ENCODE measurements around the gene COA8.
A peak's percentile ranks its signal among the peaks of the same experiment; 100 is the strongest.

The COA8 gene

DNA sequence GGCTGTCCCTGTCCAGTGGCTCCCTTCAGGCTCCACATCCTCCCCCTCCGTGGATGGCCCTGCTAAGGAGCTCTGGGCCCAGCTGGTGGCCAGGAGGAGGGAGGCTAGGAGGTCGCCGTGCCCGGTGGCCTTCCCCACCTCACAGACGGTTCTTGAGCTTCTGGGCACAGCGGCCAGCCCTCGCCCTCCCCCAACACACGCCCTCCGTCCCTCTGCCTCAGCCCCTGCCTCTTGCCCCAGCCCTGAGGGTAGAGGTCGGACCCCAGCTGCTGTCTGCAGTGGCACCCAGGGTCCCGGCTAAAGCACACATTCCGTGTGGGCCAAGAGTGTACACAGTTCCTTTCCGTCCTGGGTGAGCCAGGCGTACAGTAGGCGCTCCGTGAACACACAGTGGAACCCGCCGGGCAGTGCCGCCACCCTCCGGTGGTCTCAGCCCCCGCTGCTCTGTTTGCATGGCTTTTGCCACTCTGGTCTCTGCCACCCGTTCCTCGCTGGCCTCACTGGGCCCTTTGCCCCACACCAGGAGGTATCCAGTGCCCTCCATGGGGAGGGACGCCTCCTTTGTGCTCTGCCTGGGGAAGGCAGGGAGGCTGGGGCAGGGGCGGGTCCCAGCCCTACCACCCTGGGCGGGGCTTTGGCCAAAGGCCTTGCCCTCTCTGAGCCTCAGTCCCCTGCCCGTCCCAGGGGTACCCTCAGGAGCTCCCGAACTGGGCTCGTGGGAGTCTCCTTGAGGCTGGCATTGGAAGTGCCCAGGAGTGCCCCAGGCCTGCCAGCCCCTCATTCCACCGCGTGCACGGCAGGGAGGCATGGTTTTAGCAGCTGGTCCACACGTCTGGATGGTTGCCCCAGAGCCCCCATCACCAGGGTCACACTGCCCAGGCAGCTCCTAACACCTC is 20.8 kb upstream of the COA8 start:
- Histone ChIP-seq H4K20me1 (peaks cover 8 to 98% (median 66%) of the 10 kb centered on the region in 11 experiments; a peak in 21 of 22 replicates), H3K9me3 (replicated peaks in 1 of 11) (no peaks in the 10 kb centered on the region), H3K4me3 (peak overlapping the region in 2 of 10 experiments; percentile 32 to 41; a peak in 1 of 20 replicates), H3K4me1 (peaks cover 43 to 96% (median 90%) of the 10 kb centered on the region in 10 experiments), H3K27me3 (peaks cover 0 to 18% (median 0%) of the 10 kb centered on the region in 11 experiments; a peak in 5 of 22 replicates), H3K4me2 (peak overlapping the region; percentile 55 to 98 (median 85); a peak in 21 of 22 replicates), H3K36me3 (peaks cover 0 to 9% (median 0%) of the 10 kb centered on the region in 11 experiments; a peak in 3 of 22 replicates), H3K9ac (peak overlapping the region in 8 of 11 experiments; percentile 15 to 71 (median 51); a peak in 11 of 22 replicates), H3K27ac (peak overlapping the region in 6 of 11 experiments; percentile 30 to 65 (median 56); a peak in 10 of 22 replicates)
- TF ChIP-seq Cebpa-rat (IDR thresholded peaks at IDR 0.05), result no peak

DNA sequence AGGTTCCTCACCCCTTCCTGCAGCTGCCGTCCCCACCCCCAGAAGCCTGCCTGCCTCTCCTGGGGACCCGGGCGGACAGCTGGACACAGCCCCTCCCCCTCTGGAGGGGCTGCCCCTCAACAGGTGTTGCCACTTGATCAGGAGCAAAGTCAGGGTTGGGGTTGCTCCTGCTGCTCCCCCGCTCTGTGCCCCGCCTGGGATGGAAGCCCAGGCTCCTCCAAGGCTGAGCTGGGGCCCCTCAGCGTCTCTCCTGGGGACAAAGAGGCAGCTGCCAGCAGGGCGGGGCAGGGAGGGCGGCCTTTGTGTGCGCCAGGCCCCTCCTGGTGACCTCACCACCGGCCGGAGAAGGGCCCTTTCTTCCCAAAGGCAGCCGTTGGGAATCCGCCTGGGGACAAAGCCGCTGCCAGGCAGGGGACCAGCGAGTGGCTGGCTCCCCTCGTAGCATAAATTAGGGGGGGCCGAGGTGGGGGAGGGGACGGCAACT is 20.1 kb upstream of the COA8 start:
- H3K4me3 ChIP-seq, result peak overlapping the region in 2 of 10 experiments; percentile 32 to 41; a peak in 4 of 20 replicates
- H3K9me3 ChIP-seq (replicated peaks in 1 of 11), result no peaks in the 10 kb centered on the region
- H3K4me2 ChIP-seq, result peak overlapping the region; percentile 55 to 98 (median 85); a peak in 21 of 22 replicates

DNA sequence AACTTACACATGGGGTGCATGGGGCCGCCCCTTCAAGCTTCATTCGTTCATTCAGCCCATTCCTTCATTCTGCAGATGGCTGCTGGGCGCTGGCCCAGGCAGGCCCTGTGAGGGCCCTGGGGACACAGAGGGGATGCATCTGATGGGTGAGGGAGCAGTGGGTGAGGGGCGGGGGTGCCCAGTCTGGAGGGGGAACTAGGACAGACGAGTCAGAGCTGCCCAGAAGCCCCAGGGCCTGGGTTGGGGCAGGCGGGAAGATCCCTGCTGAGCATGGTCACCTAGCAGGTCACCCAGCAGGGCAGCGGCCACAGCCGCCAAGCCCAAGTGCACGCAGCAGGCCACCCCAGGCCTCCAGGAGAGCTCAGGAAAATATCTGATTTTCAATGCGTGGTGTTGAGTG is 19.6 kb upstream of the COA8 start:
- Histone ChIP-seq H3K9ac (peak overlapping the region in 10 of 11 experiments; percentile 11 to 71 (median 51); a peak in 14 of 22 replicates), H3K4me1 (peaks cover 43 to 100% (median 96%) of the 10 kb centered on the region in 10 experiments), H3K27me3 (peaks cover 0 to 18% (median 0%) of the 10 kb centered on the region in 11 experiments; a peak in 5 of 22 replicates), H3K4me2 (peak overlapping the region; percentile 55 to 98 (median 85)), H4K20me1 (peaks cover 15 to 97% (median 64%) of the 10 kb centered on the region in 11 experiments; a peak in 21 of 22 replicates), H3K9me3 (replicated peaks in 1 of 11) (no peaks in the 10 kb centered on the region), H3K27ac (peak overlapping the region in 6 of 11 experiments; percentile 30 to 65 (median 56); a peak in 8 of 22 replicates), H3K4me3 (peak overlapping the region in 2 of 10 experiments; percentile 32 to 41; a peak in 4 of 20 replicates), H3K36me3 (no peaks in the 10 kb centered on the region)
- TF ChIP-seq Cebpa-rat (IDR thresholded peaks at IDR 0.05), result no peak

More for the DNA sequence above, 20.1 kb upstream of the COA8 start:
- Histone ChIP-seq H3K9ac (peak overlapping the region in 9 of 11 experiments; percentile 3 to 71 (median 43); a peak in 13 of 22 replicates), H4K20me1 (peaks cover 15 to 98% (median 66%) of the 10 kb centered on the region in 11 experiments; a peak in 21 of 22 replicates), H3K4me1 (peaks cover 43 to 100% (median 97%) of the 10 kb centered on the region in 10 experiments), H3K36me3 (peaks cover 0 to 2% (median 0%) of the 10 kb centered on the region in 11 experiments; a peak in 1 of 22 replicates), H3K27ac (peak overlapping the region in 6 of 11 experiments; percentile 30 to 65 (median 56); a peak in 10 of 22 replicates), H3K27me3 (peaks cover 0 to 18% (median 0%) of the 10 kb centered on the region in 11 experiments; a peak in 5 of 22 replicates)
- no peak for TF ChIP-seq Cebpa-rat (IDR thresholded peaks at IDR 0.05)

DNA sequence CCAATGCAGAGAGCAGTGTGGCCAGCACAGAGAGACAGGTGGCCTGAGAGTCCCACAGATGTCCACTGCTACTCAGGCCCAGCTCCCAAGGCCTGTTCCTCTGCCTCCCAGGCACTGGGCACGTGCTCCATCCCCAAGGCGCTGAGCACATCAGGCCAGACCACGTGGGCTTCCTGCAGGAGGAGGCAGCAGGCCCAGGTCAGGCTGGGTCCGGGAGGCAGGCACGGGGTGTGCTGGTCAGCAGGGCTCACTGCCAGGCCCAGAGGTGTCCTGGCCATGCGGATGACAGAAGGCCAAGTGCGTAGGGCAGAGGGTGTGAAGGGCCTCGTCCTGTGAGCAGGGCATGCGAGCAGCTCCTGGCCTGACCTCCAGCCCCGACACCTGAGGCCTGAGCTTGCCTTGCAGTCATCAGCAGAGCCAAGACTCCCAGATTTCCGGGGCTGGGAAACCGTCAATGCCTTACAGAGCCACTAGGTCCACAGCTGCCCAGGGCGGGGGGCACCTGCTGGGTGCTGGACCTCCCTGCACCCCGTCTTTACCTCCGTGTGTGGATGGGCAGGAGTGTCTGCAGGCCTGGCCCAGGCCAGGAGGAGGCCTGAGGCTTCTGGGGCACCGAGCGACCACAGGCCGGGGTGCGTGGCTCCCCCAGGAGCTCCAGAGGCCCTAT is 18.9 kb upstream of the COA8 start:
- H3K9me3 ChIP-seq (replicated peaks in 1 of 11), result no peaks in the 10 kb centered on the region
- TF ChIP-seq Cebpa-rat (IDR thresholded peaks at IDR 0.05), result no peak
- H3K4me1 ChIP-seq, result peaks cover 50 to 100% (median 96%) of the 10 kb centered on the region in 10 experiments

DNA sequence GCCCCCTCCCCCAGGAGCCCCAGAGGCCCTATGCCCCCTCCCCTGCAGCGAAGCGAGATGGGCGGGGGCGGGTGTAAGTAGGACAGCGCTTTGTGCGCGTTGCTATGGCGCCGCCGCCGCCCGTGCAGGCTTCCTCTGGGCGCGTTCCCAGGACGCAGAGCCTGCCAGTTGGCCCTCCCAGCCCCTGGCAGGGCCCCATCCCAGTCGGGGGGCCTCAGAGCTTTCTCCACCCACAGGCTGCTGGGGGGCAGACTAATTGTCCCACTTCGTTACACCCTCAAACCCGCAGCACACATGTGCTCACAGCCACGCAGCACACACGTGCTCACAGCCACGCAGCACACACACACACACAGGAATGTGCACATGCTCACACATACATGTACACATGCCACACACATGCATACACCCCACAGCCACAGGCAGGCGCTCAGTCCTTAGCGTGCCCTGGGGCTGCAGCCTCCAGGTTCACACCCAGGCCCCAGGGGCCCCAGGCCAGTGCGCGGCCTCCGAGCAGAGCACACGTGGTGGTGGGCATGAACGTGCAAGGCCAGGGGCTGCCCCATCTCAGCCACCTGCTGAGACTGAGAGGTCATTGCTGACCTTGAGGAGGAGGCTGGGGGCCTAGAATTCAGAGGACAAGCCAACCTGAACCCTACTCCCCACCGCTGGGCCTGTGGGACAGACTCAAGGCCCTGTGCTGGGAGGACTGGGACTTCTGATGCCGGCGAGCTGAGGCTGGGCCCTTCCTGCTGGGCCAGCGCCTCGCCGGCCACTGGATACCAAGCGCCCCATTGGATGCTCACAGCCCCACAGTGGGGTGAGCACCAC is 18.2 kb upstream of the COA8 start:
- Histone ChIP-seq H3K4me2 (peak overlapping the region; percentile 55 to 98 (median 85)), H4K20me1 (peaks cover 19 to 97% (median 68%) of the 10 kb centered on the region in 11 experiments; a peak in 21 of 22 replicates), H3K9ac (peak overlapping the region in 6 of 11 experiments; percentile 13 to 71 (median 30); a peak in 6 of 22 replicates), H3K27ac (peak overlapping the region in 3 of 11 experiments; percentile 21 to 22 (median 22); a peak in 2 of 22 replicates), H3K36me3 (no peaks in the 10 kb centered on the region), H3K9me3 (replicated peaks in 1 of 11) (no peaks in the 10 kb centered on the region), H3K4me3 (no peak overlapping the region), H3K27me3 (peaks cover 0 to 18% (median 0%) of the 10 kb centered on the region in 11 experiments; a peak in 5 of 22 replicates), H3K4me1 (peaks cover 57 to 100% (median 97%) of the 10 kb centered on the region in 10 experiments)
- no peak for TF ChIP-seq Cebpa-rat (IDR thresholded peaks at IDR 0.05)

More for the DNA sequence above, 18.9 kb upstream of the COA8 start:
- peaks cover 15 to 97% (median 66%) of the 10 kb centered on the region in 11 experiments; a peak in 20 of 22 replicates for H4K20me1 ChIP-seq
- peak overlapping the region; percentile 55 to 98 (median 85) for H3K4me2 ChIP-seq
- no peaks in the 10 kb centered on the region for H3K36me3 ChIP-seq
- H3K27me3 ChIP-seq, result peaks cover 0 to 18% (median 0%) of the 10 kb centered on the region in 11 experiments; a peak in 5 of 22 replicates
- peak overlapping the region in 9 of 11 experiments; percentile 13 to 71 (median 59); a peak in 12 of 22 replicates for H3K9ac ChIP-seq
- H3K4me3 ChIP-seq, result no peak overlapping the region
- peak overlapping the region in 4 of 11 experiments; percentile 38 to 65 (median 56); a peak in 6 of 22 replicates for H3K27ac ChIP-seq

DNA sequence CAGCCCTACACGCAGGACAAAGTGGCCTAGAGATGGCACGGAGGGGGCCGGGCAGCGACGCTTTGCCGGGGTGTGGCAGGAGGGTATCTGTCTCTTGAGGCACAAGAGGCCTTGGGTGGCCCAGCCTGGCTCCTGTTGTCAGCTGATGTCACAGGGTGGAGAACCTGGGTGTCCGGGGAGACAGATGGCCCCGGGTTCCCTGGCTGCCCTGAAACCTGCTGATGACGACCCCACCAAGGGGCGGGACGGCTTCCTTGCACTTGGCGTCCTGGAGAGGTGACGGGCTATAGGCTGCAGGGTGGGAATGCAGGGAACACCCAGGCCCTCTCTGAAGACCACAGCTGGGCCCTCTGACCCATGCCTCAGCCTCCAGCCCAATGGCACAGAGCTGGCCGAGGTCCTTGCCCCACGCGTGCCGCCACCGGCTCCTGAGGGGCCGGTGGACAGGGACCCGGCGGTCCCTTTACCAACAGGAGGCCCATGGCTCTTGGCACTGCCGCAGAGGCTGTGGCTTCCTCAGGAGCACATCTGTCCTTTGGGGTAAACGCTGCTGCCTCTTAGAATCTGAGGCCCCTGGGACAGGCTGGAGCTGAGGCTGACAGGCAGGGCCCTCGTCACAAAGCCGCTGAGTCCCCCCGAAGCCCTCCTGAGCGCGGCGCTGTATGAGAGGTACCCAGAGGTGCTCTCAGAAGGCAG is 17.4 kb upstream of the COA8 start:
- peaks cover 0 to 16% (median 0%) of the 10 kb centered on the region in 11 experiments; a peak in 5 of 22 replicates for H3K27me3 ChIP-seq
- peaks cover 21 to 99% (median 76%) of the 10 kb centered on the region in 11 experiments for H4K20me1 ChIP-seq
- H3K9me3 ChIP-seq (replicated peaks in 1 of 11), result no peaks in the 10 kb centered on the region
- peak overlapping the region in 2 of 11 experiments; percentile 21 to 22; a peak in 2 of 22 replicates for H3K27ac ChIP-seq
- H3K9ac ChIP-seq, result peak overlapping the region in 7 of 11 experiments; percentile 9 to 71 (median 29); a peak in 8 of 22 replicates
- H3K4me1 ChIP-seq, result peaks cover 65 to 100% (median 97%) of the 10 kb centered on the region in 10 experiments
- no peak overlapping the region for H3K4me3 ChIP-seq
- no peak for TF ChIP-seq Cebpa-rat (IDR thresholded peaks at IDR 0.05)
- no peaks in the 10 kb centered on the region for H3K36me3 ChIP-seq
- peak overlapping the region in 10 of 11 experiments; percentile 44 to 98 (median 86); a peak in 20 of 22 replicates for H3K4me2 ChIP-seq
